Measurements from ENCODE around the gene NOC2L. TPM values are rescaled to one million over a fixed set of nuclear protein-coding genes. Genes with fewer than 3 reads are reported as not detected.
"Not testable (repeated sequence)": the region's sequence is repeated elsewhere in the genome, so short reads cannot be mapped to it uniquely, and the experiment has no call there.

NOC2L gene
- total RNA-seq, 1 donor from 2014 or later, result 35.9 TPM

DNA sequence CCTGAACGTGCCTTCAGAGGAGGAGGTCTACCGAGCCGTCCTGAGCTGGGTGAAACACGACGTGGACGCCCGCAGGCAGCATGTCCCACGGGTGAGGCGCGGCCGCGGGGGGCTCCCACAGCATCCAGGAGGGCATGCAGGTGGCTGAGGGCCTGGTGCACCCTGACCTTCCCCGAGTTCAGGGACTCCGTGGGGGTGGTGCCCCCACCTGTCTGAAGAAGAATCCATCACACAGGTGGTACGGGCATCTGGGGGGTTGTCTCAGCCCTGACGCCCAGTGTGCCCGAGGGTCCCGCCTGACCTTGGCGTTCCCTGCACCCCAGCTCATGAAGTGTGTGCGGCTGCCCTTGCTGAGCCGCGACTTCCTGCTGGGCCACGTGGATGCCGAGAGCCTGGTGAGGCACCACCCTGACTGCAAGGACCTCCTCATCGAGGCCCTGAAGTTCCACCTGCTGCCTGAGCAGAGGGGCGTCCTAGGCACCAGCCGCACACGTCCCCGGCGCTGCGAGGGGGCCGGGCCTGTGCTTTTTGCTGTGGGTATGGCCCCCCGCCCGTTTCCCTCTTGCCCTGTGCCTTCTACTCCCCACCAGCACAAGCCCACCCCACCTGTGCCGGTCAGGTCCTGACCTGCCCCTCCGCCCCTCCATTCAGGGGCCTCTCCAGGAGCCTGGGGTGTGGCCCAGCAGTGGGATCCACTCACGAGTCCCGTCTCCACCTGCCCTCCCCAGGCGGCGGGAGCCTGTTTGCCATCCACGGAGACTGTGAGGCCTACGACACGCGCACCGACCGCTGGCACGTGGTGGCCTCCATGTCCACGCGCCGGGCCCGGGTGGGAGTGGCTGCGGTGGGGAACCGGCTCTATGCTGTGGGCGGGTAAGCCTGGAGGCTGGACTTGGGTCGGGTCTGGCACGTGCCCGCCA, 3.6 kb upstream of the NOC2L start:
- no peak for DNase-seq

DNA sequence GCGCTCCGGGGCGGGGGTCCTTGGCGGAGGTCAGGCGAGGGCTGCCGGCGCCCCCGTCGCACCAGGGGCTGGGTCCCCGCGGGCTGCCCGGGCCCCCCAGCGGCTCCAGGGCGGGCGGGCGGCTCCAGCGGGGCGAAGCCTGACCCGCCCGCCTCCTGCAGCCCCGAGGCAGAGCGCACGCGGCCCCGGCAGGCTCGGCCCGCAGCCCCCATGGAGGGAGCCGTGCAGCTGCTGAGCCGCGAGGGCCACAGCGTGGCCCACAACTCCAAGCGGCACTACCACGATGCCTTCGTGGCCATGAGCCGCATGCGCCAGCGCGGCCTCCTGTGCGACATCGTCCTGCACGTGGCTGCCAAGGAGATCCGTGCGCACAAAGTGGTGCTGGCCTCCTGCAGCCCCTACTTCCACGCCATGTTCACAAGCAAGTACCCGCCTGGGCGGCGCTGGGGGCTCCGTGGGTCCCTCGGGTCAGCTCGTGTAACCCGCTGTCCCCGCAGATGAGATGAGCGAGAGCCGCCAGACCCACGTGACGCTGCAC, 2.1 kb upstream of the NOC2L start:
- DNase-seq, result no peak

DNA sequence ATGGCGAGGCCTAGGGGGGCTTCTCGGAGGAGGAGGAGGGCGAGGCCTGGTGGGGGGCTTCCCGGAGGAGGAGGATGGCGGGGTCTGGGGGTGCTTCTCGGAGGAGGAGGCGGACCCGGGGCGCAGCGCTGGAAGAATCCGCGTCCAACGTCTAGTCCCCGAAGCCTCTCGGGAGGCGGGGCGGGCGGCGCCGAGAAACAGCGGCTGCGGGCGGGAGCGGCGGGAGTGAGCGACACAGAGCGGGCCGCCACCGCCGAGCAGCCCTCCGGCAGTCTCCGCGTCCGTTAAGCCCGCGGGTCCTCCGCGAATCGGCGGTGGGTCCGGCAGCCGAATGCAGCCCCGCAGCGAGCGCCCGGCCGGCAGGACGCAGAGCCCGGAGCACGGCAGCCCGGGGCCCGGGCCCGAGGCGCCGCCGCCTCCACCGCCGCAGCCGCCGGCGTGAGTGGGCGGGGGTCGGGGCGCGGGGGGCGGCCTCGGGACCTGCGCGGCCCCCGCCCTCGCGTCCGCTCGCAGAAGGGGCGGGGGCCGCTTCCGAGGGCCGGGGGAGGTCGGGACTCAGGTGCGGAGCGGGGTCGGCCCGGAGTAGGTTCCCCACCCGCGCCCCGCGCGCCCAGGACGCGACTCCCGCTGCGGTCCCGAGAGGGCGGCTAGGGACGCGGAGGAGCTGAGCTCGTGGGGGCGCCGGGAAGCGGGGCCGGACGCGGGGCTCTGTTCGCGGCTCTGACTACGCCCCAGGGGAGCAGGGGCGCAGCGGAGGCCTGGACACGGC, 1.5 kb upstream of the NOC2L start, which contains the start of gene KLHL17:
TSS of gene KLHL17 (plus strand) at position 222 of the 769 bp plus-strand sequence. CDS start at position 332, 110 bp downstream.
- no peak for DNase-seq

DNA sequence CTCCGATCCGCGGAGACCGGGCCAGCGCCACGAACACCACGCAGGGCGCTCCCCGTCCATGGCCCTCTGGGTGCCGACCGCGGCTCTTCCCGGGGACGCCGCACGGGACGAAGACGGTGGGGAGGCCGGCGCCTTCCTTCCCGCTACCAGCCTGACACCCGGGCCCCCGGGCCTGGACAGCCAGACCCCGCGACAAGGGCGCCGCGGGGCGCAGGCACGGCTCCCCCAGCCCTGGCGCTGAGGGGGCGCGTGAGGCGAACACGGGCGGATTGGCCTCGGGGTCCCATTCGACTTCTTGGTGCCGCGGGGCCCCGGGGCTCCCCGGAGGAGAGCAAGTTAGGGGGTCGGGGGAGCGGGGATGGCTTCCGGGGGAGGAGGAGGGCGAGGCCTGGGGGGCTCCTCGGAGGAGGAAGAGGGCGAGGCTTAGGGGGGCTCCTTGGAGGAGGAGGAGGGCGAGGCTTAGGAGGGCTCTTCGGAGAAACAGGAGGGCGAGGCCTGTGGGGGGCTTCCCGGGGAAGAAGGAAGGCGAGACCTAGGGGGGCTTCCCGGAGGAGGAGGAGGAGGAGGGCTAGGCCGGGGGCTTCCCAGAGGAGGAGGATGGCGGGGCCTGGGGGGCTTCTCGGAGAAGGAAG, 791 bp upstream of the NOC2L start:
- DNase-seq, result no peak

DNA sequence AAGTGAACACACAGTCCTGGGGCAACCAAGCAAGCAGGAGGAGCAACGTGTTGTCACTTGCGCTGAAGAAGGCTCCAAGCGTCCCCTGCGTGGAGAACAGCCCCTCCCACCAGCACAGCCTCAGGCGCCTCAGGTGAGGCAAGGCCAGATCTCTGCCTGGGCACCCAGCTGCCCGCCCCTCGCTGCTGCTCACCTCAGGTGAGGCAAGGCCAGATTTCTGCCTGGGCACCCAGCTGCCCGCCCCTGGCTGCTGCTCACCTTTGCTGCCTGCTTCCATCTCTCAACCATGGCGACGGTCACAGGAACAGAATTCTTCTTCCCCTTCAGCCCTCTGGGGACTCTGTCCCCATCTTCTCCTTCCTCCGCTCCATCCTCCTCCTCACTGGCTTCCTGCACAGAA, 2.4 kb downstream of the NOC2L start:
- no peak for DNase-seq

DNA sequence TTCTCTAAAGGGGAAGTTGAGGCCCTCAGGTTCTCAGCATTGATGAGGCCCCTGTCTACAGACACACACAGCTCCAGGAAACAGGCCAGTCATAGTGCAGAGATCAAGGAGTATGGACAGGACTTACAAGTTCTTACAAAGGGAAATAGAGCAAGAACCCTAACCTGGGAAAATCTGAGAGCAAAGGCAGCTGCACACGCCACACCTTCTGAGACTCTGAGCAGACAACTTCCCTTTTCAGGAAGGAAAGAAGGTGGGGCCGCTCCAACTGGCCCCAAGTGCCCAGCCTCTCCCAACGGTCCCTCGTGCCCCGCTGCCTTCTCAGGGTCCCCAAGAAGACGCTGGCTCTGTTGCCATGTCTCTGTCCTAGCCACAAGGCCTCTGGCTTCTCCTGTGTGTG, 3.6 kb downstream of the NOC2L start:
- DNase-seq, result no peak

DNA sequence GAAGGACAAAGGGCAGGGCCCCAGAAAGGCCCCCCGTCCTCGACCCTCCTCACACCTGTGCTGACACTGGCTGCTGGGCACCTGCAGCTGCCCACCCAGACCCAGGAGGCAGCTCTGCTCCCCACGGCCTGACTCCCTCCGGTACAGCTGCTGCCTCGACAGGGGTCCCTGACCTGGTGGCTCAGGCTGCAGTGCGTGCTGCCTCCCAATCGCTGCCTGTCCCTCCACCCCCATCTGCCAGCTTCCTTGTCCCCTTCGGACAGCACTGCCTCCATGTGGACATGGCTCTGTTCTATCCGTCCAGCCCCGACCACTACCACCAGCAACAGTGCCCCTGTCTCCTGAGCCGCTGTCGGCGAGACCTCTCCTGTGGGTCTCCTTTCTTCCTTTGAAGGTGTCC, 4.1 kb downstream of the NOC2L start:
- DNase-seq, result no peak

DNA sequence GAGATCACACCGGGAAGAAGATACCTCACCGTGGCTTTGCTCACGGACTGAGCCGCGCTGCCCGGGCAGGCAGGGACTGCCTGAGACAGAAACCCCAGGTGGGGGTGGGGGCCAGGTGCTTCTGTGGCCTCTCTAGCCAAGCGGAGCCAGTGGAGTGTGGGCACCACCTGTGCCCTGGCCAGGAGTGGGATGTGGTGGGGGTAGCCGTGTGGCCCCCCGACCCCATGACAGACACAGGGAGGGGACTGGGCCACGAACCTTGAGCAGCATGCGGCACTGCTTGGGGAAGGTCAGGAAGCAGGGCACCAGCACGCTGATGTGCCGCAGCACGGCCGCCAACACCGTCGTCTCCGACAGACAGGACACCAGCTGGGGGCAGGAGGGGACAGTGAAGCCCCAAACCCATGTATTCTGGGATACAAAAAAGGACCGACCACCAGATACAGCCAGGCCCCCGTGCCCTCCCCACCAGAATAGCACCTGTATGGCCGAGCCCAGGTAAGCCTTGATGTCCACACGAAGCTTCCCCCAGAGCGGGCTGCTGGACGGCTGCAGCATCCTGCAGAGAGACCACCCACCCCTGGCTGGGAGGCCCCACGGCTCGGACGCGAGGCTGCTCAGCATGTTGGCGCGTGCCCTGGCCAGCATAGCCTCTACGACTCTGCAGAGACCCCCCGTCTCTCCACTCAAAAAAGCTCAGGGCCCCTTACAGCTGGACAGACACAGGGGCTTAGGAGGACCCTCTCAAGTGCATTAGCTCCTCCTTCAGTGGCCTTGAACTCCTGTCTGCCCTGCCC, 5.3 kb downstream of the NOC2L start:
- no peak for DNase-seq

DNA sequence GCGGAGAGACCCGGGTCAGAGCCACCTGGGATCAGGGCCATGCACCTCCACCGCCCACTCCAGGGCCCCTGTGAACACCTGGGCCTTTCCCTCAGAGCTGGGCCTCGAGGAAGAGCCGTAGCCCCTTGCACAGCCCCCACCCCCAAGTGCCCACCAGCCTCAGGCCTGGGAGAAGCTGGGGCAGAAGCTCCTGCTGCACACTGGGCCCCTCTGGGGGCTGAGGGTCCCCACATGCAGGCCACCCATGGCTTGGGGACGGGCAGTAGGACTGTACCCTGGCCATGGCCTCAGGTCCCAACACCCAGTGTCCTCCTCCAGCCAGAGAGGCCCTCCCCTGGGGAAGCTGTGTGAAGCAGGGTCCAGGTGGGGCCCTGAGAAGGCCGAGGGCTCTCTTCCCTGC, 6.5 kb downstream of the NOC2L start:
- no peak for DNase-seq

DNA sequence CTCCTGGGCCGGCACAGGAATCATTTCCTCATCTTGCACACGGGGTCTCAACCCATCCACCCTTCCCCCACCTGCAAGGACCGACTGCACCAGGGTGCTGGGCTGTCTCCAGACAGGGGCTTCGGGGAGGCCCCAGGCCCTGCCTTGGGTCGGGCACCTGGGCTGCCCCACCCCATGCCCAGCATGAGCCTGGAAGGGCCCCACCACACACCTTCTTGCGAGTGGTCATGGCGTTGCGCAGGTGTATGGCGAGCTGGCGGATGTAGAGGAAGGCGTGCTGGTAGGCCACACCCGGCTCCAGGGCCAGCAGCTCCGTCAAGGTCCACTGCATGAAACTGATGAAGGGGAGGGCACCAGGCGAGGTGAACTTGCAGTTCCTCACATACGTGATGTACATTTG, 6.9 kb downstream of the NOC2L start:
- no peak for DNase-seq

DNA sequence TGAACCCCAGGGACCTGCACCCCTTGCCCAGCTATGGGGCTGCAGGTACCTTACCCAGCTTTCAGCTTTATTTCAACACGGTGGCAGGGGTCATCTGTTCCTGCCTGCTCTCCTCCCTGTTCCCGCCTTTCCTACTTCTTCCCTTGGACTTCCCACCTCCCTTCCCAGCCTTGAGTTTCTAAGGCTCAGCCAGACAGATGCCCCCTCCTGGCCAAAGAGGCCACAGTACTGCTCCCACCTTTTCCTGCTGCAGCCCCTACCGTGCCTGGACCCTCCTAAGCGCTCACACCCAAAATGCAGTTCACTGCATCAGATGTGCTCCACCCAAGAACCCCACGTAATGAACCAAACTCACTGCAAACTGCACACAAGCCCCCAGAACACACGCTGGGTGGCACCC, 7.7 kb downstream of the NOC2L start:
- DNase-seq, result no peak

DNA sequence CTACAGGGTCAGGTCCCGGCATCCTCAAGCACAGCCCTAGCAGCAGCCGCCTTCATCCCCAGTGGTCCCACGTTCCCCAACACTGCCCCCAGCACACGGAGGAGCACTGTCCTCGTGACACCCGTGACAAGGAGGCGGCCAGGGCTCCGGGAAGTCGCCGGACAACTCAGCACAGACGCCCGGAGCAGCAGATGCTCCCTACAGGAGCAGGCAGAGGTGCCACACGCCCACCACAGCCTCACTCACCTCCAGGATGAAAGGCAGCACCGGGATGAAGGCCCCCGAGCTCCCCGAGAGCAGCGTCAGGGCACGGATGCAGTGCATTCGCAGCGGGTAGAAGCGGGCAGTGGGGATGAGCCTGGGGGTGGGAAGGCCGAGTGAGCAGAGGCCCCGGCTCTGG, 8.2 kb downstream of the NOC2L start:
- no peak for DNase-seq

DNA sequence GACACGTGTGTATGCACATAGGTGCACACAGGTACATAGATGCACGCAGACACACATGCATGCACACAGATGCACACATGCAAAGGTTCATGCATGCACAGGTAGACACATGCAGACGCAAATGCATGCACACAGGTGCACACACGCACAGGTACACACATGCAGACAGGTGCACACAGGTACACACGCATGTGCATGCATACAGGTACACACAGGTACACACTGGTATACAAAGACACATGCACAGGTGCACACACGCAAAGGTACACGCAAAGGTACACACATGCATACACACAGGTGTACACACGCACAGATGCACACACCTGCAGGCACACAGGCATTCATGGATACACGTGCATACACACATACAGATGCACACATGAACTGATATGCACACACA, 8.8 kb downstream of the NOC2L start:
- DNase-seq, result no peak

DNA sequence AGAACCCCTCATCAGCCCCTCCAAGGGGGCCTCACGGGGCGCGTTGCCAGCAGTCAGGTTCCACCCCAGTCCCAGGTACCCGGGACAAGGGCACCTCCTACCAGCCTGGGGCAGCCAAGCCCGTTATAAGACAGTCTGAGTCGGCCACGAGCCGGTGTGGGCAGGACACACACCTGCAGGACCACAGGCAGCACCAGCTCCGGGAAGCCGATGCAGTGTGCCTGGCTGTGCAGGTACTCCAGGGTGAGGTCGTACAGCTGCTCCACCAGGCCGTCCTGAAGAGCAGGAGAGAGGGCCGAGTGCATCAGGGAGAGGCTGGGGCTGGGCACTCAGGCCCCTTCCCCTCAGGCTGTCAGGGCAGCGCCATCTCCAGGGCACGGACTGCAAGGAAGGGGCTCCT, 11.1 kb downstream of the NOC2L start:
- no peak for DNase-seq

DNA sequence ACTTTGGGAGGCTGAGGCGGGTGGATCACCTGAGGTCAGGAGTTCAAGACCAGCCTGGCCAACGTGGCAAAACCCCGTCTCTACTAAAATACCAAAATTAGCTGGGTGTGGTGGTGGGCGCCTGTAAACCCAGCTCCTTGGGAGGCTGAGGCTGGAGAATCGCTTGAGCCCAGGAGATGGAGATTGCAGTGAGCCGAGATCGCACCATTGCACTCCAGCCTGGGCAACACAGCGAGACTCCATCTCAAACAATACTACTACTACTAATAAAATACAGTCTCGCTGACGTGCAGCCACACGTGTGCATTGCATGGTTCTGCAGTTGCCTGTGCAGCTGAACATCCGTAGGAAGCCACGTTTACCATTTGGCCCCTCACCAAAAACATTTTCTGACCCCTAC, 12.2 kb downstream of the NOC2L start:
- not testable (repeated sequence) for DNase-seq

DNA sequence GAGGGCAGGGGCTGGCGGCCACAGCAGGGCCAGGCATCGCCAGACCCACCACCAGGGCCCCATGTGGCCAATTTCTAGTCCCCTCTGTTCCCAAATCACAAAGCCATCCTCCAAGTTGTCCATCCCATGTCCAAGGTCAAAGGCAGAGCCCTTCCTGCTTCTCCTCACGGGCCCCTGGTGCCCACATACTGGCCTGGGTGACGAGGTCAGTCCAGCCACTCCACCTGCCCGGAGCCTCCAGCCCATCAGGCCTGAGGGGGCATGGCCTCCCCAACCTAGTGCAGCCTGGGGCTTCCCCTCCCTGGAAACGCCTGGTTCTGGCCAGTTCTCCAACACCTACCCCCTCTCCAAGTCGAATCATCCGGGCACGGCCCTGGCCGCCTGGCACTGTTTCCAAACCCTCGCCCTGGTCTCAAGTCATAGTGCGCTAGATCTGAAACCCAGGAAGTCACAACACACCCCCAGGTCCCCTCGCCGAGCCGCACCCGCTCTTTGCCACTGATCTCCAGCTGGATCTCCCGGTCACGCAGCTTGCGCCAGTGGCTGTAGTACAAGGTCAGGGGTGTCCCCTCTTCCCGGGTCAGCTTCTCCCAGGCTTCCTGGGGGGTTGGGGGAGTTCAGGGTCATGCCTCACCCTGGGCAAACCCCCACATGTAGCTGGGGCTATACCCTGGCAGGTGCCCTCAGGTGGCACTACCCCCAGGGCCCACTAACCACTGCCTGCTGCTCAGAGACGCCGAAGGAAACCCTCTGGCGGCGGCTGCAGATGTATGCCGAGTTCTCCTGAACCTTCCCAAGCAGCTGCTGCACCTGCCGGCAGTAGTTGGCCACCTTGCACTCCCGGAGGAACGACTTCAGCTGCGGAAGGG, 13.1 kb downstream of the NOC2L start:
- no peak for DNase-seq

DNA sequence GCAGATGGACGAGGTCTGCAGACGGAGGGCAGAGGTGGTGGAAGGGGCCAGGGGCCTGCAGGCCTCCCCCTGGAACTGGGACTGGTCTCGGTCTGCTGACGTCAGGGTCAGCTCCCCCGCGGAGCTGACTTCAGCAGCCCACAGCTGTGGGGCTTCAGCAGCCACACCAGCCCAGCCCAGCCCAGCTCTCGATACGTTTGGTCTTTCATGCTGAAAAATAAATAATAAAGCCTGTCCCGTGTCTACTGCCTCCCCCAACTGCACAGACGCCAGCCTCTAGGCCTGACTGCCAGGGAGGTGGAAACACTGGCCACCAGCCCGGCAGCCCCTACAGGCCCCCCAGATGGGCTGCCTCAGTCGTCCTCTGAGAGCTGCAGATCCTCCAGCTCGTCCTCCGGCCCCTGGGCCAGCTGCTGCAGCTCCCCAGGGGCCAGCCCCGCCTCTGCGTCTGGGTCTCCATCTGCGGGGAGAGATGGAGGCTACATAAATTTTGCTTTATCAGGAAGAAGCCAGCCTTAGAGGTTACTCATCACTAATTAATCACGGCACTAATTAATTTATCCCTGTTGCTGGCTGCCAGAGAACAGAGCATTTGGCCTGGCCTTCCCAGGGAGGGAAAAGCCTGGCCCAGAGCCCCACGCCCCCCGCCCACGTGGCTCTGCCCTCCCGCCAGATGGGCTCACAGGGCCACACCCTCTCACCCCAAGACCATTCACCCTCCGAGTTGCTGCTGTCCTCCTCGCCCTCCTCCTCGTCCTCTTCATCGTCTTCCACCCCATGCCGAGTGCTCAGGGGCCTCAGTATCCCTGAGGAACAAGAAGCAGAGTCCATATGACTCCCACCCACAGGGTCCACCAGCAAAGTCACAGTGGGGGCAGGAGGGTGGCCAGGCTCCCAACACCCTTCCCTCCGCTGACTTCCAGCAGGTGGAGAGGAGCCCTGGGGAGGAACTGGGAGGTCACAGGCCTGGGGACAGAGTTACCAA, 14.4 kb downstream of the NOC2L start:
- peak; percentile 38 for DNase-seq

DNA sequence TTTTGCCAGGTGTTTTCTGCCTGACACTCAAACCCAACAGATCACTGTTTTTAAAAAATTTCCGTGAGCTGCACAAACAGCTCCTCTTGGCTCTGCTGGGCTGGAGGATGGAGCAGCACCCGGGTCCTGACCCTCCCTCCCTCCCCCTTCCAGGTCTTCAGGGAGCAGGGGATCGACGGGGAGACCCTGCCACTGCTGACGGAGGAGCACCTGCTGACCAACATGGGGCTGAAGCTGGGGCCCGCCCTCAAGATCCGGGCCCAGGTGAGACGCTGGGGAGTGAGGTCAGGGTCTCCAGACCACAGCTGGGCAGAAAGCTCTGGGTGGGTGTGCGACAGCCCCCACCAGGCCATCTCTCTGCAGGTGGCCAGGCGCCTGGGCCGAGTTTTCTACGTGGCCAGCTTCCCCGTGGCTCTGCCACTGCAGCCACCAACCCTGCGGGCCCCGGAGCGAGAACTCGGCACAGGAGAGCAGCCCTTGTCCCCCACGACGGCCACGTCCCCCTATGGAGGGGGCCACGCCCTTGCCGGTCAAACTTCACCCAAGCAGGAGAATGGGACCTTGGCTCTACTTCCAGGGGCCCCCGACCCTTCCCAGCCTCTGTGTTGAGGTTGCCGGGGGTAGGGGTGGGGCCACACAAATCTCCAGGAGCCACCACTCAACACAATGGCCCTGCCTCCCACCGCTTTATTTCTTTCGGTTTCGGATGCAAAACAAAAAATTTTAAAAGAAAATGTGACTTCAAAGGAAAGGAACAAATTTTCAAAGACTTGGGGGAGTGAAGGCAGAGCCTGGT, 15.3 kb downstream of the NOC2L start:
- DNase-seq, result no peak

Measured in skin of body (tissue), 2 donors.